ENCODE data around the gene PTPRD.

The PTPRD gene

GRCh38 chr9:8725635-8726034, 1887.2 kb downstream of the PTPRD start:
- no peak for DNase-seq (ENCODE audit: low read depth)
- H3K4me3 ChIP-seq (ENCODE audit: low read depth, low read length), result no peak overlapping the region
- TF ChIP-seq, protein P1, sequence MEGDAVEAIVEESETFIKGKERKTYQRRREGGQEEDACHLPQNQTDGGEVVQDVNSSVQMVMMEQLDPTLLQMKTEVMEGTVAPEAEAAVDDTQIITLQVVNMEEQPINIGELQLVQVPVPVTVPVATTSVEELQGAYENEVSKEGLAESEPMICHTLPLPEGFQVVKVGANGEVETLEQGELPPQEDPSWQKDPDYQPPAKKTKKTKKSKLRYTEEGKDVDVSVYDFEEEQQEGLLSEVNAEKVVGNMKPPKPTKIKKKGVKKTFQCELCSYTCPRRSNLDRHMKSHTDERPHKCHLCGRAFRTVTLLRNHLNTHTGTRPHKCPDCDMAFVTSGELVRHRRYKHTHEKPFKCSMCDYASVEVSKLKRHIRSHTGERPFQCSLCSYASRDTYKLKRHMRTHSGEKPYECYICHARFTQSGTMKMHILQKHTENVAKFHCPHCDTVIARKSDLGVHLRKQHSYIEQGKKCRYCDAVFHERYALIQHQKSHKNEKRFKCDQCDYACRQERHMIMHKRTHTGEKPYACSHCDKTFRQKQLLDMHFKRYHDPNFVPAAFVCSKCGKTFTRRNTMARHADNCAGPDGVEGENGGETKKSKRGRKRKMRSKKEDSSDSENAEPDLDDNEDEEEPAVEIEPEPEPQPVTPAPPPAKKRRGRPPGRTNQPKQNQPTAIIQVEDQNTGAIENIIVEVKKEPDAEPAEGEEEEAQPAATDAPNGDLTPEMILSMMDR (conservative IDR thresholded peaks at IDR 0.05; ENCODE audit: low read depth, low read length), result no peak

DNA sequence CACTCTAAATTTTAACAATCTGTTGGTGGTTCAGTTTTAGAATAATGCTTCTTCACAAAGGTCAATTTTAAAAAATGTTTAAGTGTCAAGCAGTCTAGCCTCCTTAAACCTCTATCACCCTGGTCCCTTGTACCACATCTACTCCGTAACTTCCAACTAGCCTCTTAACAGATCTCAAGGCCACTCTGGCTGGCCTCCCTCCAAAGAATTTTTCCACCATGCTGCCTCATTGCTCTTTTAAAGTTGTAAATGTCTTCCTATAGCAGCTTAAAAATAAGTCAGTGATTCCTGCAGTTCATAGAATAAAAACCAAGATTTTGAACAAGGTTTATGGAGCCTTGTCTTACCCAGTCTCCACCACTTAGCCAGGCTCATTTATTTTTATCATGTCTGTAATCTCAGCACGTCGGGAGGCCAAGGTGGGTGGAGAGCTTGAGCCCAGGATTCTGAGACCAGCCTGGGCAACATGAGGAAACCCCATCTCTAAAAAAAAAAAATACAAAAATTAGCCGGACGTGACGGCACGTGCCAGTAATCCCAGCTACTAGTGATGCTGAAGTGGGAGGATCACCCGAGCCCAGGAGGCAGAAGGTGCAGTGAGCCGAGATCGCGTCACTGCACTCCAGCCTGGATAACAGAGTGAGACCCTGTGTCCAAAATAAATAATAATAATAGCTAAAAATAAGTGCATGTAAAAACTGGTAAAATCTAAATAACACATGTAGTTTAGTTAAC, 1888.4 kb downstream of the PTPRD start:
- TF ChIP-seq, protein P1 (conservative IDR thresholded peaks at IDR 0.05; ENCODE audit: low read depth, low read length), result no peak
- no peak overlapping the region for H3K4me3 ChIP-seq (ENCODE audit: low read depth, low read length)
- no peak for DNase-seq (ENCODE audit: low read depth)

- no peak overlapping the region for H3K4me3 ChIP-seq (ENCODE audit: low read depth, low read length)
- TF ChIP-seq, protein P1 (conservative IDR thresholded peaks at IDR 0.05; ENCODE audit: low read depth, low read length), result no peak
- no peak for DNase-seq (ENCODE audit: low read depth)
These were observed 1889.6 kb downstream of the PTPRD start for GRCh38 chr9:8723195-8723594.

GRCh38 chr9:8719833-8720486, 1892.8 kb downstream of the PTPRD start:
- DNase-seq (ENCODE audit: low read depth), result no peak
- H3K4me3 ChIP-seq (ENCODE audit: low read depth, low read length), result no peak overlapping the region
- TF ChIP-seq, protein P1 (conservative IDR thresholded peaks at IDR 0.05; ENCODE audit: low read depth, low read length), result no peak

GRCh38 chr9:8718121-8718725, 1894.6 kb downstream of the PTPRD start:
- peak; percentile 63 for DNase-seq (ENCODE audit: low read depth)
- H3K4me3 ChIP-seq (ENCODE audit: low read depth, low read length), result no peak overlapping the region

DNA sequence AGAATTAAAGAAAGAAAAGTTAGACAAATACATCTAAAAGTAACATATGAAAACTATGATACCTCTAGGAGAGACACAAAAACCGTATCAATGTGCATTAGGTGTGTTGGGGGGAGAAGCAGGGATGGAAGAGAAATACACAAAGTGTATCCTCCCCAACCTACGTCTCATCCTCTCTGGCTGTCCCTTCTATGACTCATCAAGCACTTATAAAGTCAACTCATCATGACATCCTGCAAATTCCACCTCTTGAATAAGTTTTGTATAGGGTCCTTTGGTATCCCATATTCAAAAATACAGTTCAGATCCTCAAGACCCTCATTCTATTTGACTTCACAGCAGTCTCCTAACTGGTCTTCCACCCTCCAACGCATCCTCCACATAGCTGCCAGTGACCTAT, 1895.7 kb downstream of the PTPRD start:
- TF ChIP-seq, protein P1 (conservative IDR thresholded peaks at IDR 0.05; ENCODE audit: low read depth, low read length), result no peak
- DNase-seq (ENCODE audit: low read depth), result no peak
- H3K4me3 ChIP-seq (ENCODE audit: low read depth, low read length), result no peak overlapping the region

More at GRCh38 chr9:8718121-8718725, 1894.6 kb downstream of the PTPRD start:
- TF ChIP-seq, protein P1 (conservative IDR thresholded peaks at IDR 0.05; ENCODE audit: low read depth, low read length), result no peak

All from choroid plexus epithelial cell (primary cell).